MCF 10A (cell line): ENCODE data around the gene HIRIP3. TPM values are rescaled to one million over a fixed set of nuclear protein-coding genes. Genes with fewer than 3 reads are reported as not detected.

Experiments
- BruUV-seq: library from RNA; stranded (reverse); fragments of 400-500 nt; replicated peaks from 2 replicates; lab custom pipeline; 2021; lab: Mats Ljungman, UMichigan
- CTCF ChIA-PET: fragments of 300-600 bp; sonication (Branson Sonifier 250); formaldehyde crosslinking; extraction: SDS; loops from one replicate; lab custom pipeline; 2021; ENCODE audit warnings: antibody characterized with exemption, inconsistent platforms; lab: Yijun Ruan, JAX
- POLR2A ChIA-PET: fragments of 300-600, 350-650 bp; sonication (Branson Sonifier 250); formaldehyde crosslinking; extraction: SDS; loops from one replicate; lab custom pipeline; 2020; ENCODE audit warnings: antibody characterized with exemption, inconsistent platforms; lab: Yijun Ruan, JAX
- DNase-seq: peaks from one replicate; pipeline ENCODE4 v3.0.0-alpha.2; 2018; ENCODE audit not compliant: unreplicated experiment
- H3K27ac Mint-ChIP-seq: one replicate; pipeline ENCODE4 v1.8.0; 2022; ENCODE audit warnings: mild to moderate bottlenecking, low read depth, mixed read lengths; ENCODE audit not compliant: unreplicated experiment
- H3K27me3 Mint-ChIP-seq: one replicate; pipeline ENCODE4 v1.8.0; 2022; ENCODE audit warnings: mixed read lengths; ENCODE audit not compliant: insufficient read depth, unreplicated experiment
- H3K36me3 Mint-ChIP-seq: one replicate; pipeline ENCODE4 v1.8.0; 2022; ENCODE audit warnings: mild to moderate bottlenecking, moderate library complexity, mixed read lengths; ENCODE audit not compliant: insufficient read depth, unreplicated experiment
- H3K4me1 Mint-ChIP-seq: one replicate; pipeline ENCODE4 v1.8.0; 2022; ENCODE audit warnings: mixed read lengths; ENCODE audit not compliant: insufficient read depth, unreplicated experiment
- H3K4me3 Mint-ChIP-seq: one replicate; pipeline ENCODE4 v1.8.0; 2022; ENCODE audit warnings: mild to moderate bottlenecking, moderate library complexity, mixed read lengths; ENCODE audit not compliant: unreplicated experiment
- H3K9me3 Mint-ChIP-seq: one replicate; pipeline ENCODE4 v1.8.0; 2022; ENCODE audit warnings: mixed read lengths; ENCODE audit not compliant: unreplicated experiment
- CTCF ChIP-seq: fragments of 200-600 bp; IDR thresholded peaks from one replicate; pipeline ENCODE4 v1.8.0; 2022; ENCODE audit warnings: antibody characterized with exemption, mild to moderate bottlenecking; ENCODE audit not compliant: unreplicated experiment
- intact Hi-C: fragments of 100-400 bp; cut with micrococcal nuclease; formaldehyde crosslinking; loops from 2 replicates; pipeline ENCODE4 v1.14.1; 2022
- total RNA-seq: library from RNA; stranded (reverse); gene quantifications from 2 replicates; pipeline ENCODE4 v1.2.3, GENCODE V29; 2022

The HIRIP3 gene
- total RNA-seq, 1 experiment from 2014 or later = 20.7 TPM

DNA sequence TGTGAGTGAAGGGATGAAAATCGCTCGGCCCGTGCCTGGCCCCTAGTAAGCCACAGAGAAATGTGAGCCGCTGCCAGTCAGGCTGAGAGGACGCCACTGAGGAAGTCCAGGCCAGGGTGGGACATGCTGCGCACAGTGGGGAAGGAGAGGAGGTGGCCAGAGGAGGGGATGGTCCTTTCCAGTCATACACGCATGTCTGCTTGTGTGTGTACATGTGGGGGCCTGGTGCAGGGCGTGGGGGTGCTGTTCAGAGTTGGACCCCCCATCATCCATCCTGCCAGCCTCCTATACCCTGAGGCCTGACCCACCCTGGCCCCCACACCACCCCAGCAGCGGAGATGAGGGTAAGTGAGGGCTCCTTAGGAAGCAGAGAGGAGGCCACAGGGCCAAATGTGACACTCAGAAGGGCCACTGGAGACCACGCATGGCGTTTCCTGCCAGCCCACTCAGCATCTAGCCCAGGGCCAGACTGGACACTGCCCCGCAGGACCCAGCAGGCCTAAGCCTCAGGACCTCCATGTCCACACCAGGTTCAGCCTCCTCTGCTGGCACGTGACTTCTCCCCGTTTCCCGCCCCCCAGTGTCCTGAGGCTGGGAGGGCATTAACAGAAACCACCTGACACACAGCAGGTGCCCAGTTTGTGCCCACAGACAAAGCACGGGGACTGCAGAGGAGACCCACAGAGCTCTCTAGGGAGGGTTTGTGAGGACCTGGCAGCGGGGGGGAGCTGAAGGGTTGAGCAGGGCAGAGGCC is 8.4 kb upstream of the HIRIP3 start:
- H3K9me3 Mint-ChIP-seq = no peaks in the 10 kb centered on the region
- H3K4me3 Mint-ChIP-seq = no peak overlapping the region
- H3K4me1 Mint-ChIP-seq = no peaks in the 10 kb centered on the region
- DNase-seq = no peak
- no peaks in the 10 kb centered on the region for H3K27me3 Mint-ChIP-seq
- BruUV-seq = no TSS peak
- H3K27ac Mint-ChIP-seq = no peak overlapping the region
- POLR2A ChIA-PET = interaction anchor here (1.1 to 2.5 kb wide), 2 partner anchors 7 to 10 kb away, joined by 3 to 9 read pairs; partner anchors contain the start of gene INO80E
- peaks cover 19% of the 10 kb centered on the region for H3K36me3 Mint-ChIP-seq
- CTCF ChIA-PET = interaction anchor here (0.9 to 2.0 kb wide), 3 partner anchors 11 to 86 kb away, joined by 3 to 6 read pairs (median 3); no protein-coding TSS in a partner anchor
- intact Hi-C loops = no loop called here
- TF ChIP-seq CTCF = no peak

GRCh38 chr16:30002614-30003346 is 7.4 kb upstream of the HIRIP3 start:
- no peak for DNase-seq
- TF ChIP-seq CTCF = no peak
- POLR2A ChIA-PET = interaction anchor here (0.5 to 0.6 kb wide), 2 partner anchors 17 to 90 kb away, joined by 3 read pairs; no protein-coding TSS in a partner anchor
- H3K9me3 Mint-ChIP-seq = no peaks in the 10 kb centered on the region
- CTCF ChIA-PET = interaction anchor here (0.6 to 1.1 kb wide), 4 partner anchors 9 to 312 kb away, joined by 3 read pairs; no protein-coding TSS in a partner anchor
- intact Hi-C loops = no loop called here
- H3K36me3 Mint-ChIP-seq = peaks cover 30% of the 10 kb centered on the region
- H3K4me3 Mint-ChIP-seq = no peak overlapping the region
- no TSS peak for BruUV-seq
- no peak overlapping the region for H3K27ac Mint-ChIP-seq
- H3K27me3 Mint-ChIP-seq = no peaks in the 10 kb centered on the region
- no peaks in the 10 kb centered on the region for H3K4me1 Mint-ChIP-seq

GRCh38 chr16:30000735-30001631 is 5.6 kb upstream of the HIRIP3 start:
- Mint-ChIP-seq H3K27ac (no peak overlapping the region), H3K36me3 (peaks cover 40% of the 10 kb centered on the region), H3K27me3 (no peaks in the 10 kb centered on the region), H3K9me3 (no peaks in the 10 kb centered on the region), H3K4me3 (no peak overlapping the region), H3K4me1 (no peaks in the 10 kb centered on the region)
- no TSS peak for BruUV-seq
- intact Hi-C loops = no loop called here
- DNase-seq = no peak
- no peak for TF ChIP-seq CTCF
- ChIA-PET POLR2A (no interaction called here), CTCF (interaction anchor here (0.6 to 1.5 kb wide), 2 partner anchors 31 to 372 kb away, joined by 3 to 4 read pairs; no protein-coding TSS in a partner anchor)
